GM23338 (cell line): ENCODE measurements around the gene ZNF385B. TPM values are rescaled to one million over a fixed set of nuclear protein-coding genes. Genes with fewer than 3 reads are reported as not detected.

Experiments
- ATAC-seq: fragments of 200-7000 bp; cut with Tn5 transposase; 3 replicates; pipeline ENCODE4 v1.9.1; 2020
- DNase-seq: peaks from one replicate; pipeline ENCODE4 v3.0.0-alpha.2; 2015; ENCODE audit warnings: low spot score
- H2AFZ ChIP-seq: fragments of 200-600 bp; sonication (generic); 2 replicates; pipeline ENCODE4 v1.8.0; 2016; ENCODE audit warnings: antibody characterized with exemption, mild to moderate bottlenecking, moderate library complexity
- H3F3A ChIP-seq: fragments of 200-600 bp; sonication (generic); replicated peaks from 2 replicates; pipeline ENCODE4 v1.8.0; 2017; ENCODE audit warnings: antibody characterized with exemption, mixed run types, low read depth
- H3K27ac ChIP-seq: fragments of 200-600 bp; sonication (generic); 2 replicates; pipeline ENCODE4 v1.6.1; 2016; ENCODE audit warnings: low read depth
- H3K27me3 ChIP-seq: fragments of 200-600 bp; sonication (generic); 2 replicates; pipeline ENCODE4 v1.8.0; 2016; ENCODE audit warnings: mild to moderate bottlenecking, mixed run types, moderate library complexity; ENCODE audit not compliant: insufficient read depth
- H3K36me3 ChIP-seq: fragments of 200-600 bp; sonication (generic); 2 replicates; pipeline ENCODE4 v1.8.0; 2016; ENCODE audit warnings: mild to moderate bottlenecking; ENCODE audit not compliant: insufficient read depth
- H3K4me1 ChIP-seq: fragments of 200-600 bp; sonication (generic); 2 replicates; pipeline ENCODE4 v1.8.0; 2016; ENCODE audit warnings: mild to moderate bottlenecking, moderate library complexity; ENCODE audit not compliant: insufficient read depth
- H3K4me2 ChIP-seq: fragments of 200-600 bp; sonication (generic); 2 replicates; pipeline ENCODE4 v1.7.1; 2017; ENCODE audit warnings: mixed run types
- H3K4me3 ChIP-seq: fragments of 200-600 bp; sonication (generic); 2 replicates; pipeline ENCODE4 v1.6.1; 2016; ENCODE audit warnings: mixed run types
- H3K79me2 ChIP-seq: fragments of 200-600 bp; sonication (generic); replicated peaks from 2 replicates; pipeline ENCODE4 v1.8.0; 2017; ENCODE audit warnings: mild to moderate bottlenecking; ENCODE audit not compliant: insufficient read depth
- H3K9me2 ChIP-seq: fragments of 200-600 bp; sonication (generic); 2 replicates; pipeline ENCODE4 v1.8.0; 2017; ENCODE audit not compliant: insufficient read depth
- H4K20me1 ChIP-seq: fragments of 200-600 bp; sonication (generic); replicated peaks from 2 replicates; pipeline ENCODE4 v1.8.0; 2017; ENCODE audit warnings: mild to moderate bottlenecking; ENCODE audit not compliant: insufficient read depth
- H3K27ac Mint-ChIP-seq: 2 replicates; pipeline ENCODE4 v1.8.0; 2020; ENCODE audit warnings: inconsistent platforms, mild to moderate bottlenecking, moderate library complexity, mixed read lengths
- H3K27me3 Mint-ChIP-seq: 3 replicates; pipeline ENCODE4 v1.8.0; 2022; ENCODE audit warnings: low read depth, mild to moderate bottlenecking, moderate library complexity, mixed read lengths, inconsistent platforms; ENCODE audit not compliant: insufficient read depth, poor library complexity
- H3K36me3 Mint-ChIP-seq: 3 replicates; pipeline ENCODE4 v1.8.0; 2021; ENCODE audit warnings: low read depth, mild to moderate bottlenecking, inconsistent platforms, moderate library complexity, mixed read lengths
- H3K4me1 Mint-ChIP-seq: 3 replicates; pipeline ENCODE4 v1.8.0; 2020; ENCODE audit warnings: mild to moderate bottlenecking, inconsistent platforms, mixed read lengths
- H3K4me3 Mint-ChIP-seq: 3 replicates; pipeline ENCODE4 v1.8.0; 2021; ENCODE audit warnings: moderate library complexity, mild to moderate bottlenecking, inconsistent platforms, mixed read lengths
- H3K9me3 Mint-ChIP-seq: 3 replicates; pipeline ENCODE4 v1.8.0; 2020; ENCODE audit warnings: moderate library complexity, mild to moderate bottlenecking, inconsistent platforms, mixed read lengths
- CREB1 ChIP-seq: fragments of 250-450 bp; sonication (Bioruptor Pico); IDR thresholded peaks from 2 replicates; pipeline ENCODE4 v1.5.0; 2020; ENCODE audit warnings: low read depth, mild to moderate bottlenecking, moderate library complexity
- ETS1 ChIP-seq: IDR thresholded peaks from 2 replicates; pipeline ENCODE4 v1.6.1; 2016; ENCODE audit warnings: antibody characterized with exemption
- EZH2 ChIP-seq: fragments of 200-600 bp; sonication (generic); IDR thresholded peaks from one replicate; pipeline ENCODE4 v1.8.0; 2017; ENCODE audit warnings: antibody characterized with exemption, mild to moderate bottlenecking, low read depth; ENCODE audit not compliant: unreplicated experiment
- EZH2phosphoT487 ChIP-seq: fragments of 200-600 bp; sonication (generic); IDR thresholded peaks from one replicate; pipeline ENCODE4 v1.8.1; 2018; ENCODE audit warnings: antibody characterized with exemption; ENCODE audit not compliant: unreplicated experiment
- JUNB ChIP-seq: IDR thresholded peaks from one replicate; pipeline ENCODE4 v1.6.1; 2016; ENCODE audit warnings: antibody characterized with exemption; ENCODE audit not compliant: unreplicated experiment
- NANOG ChIP-seq: IDR thresholded peaks from 2 replicates; pipeline ENCODE4 v1.6.1; 2016; ENCODE audit warnings: antibody characterized with exemption, borderline replicate concordance
- REST ChIP-seq: IDR thresholded peaks from one replicate; pipeline ENCODE4 v1.6.1; 2018; ENCODE audit warnings: antibody characterized with exemption; ENCODE audit not compliant: unreplicated experiment
- STAT1 ChIP-seq: IDR thresholded peaks from one replicate; pipeline ENCODE4 v1.6.1; 2016; ENCODE audit warnings: antibody characterized with exemption; ENCODE audit not compliant: unreplicated experiment
- ZNF114 ChIP-seq: fragments of 250-450 bp; sonication (Bioruptor Pico); IDR thresholded peaks from 2 replicates; pipeline ENCODE4 v1.5.0; 2020; ENCODE audit warnings: mild to moderate bottlenecking, moderate library complexity
- ZNF331 ChIP-seq: fragments of 250-450 bp; sonication (Bioruptor Pico); IDR thresholded peaks from 2 replicates; pipeline ENCODE4 v1.5.0; 2020; ENCODE audit warnings: low read depth, mild to moderate bottlenecking, moderate library complexity
- ZNF462 ChIP-seq: fragments of 250-450 bp; sonication (Bioruptor Pico); IDR thresholded peaks from 2 replicates; pipeline ENCODE4 v1.5.0; 2020; ENCODE audit warnings: mild to moderate bottlenecking, moderate library complexity
- polyA plus RNA-seq: library from polyadenylated mRNA; unstranded; fragments of >200 nt; fragmentation: Nextera tagmentation; extraction: Ambion mirVana; gene quantifications from 2 replicates; pipeline ENCODE4 v1.2.1, GENCODE V29; 2016
- total RNA-seq: library from RNA; depleted of rRNA; stranded (reverse); fragments of >200 nt; shearing (Covaris generic); gene quantifications from 2 replicates; pipeline ENCODE4 v1.2.3, GENCODE V29; 2014

The ZNF385B gene
- total and polyA plus RNA-seq, 2 experiments from 2014 or later, result 1.5 to 4.6 TPM

GRCh38 chr2:179702912-179703311 is 158.5 kb downstream of the ZNF385B start:
- Histone ChIP-seq H3K4me3 (no peak overlapping the region), H4K20me1 (no peaks in the 10 kb centered on the region), H3K36me3 (no peaks in the 10 kb centered on the region), H3K27me3 (no peaks in the 10 kb centered on the region), H2AFZ (no peak overlapping the region), H3F3A (no peaks in the 10 kb centered on the region), H3K27ac (no peak overlapping the region), H3K4me2 (no peak overlapping the region), H3K79me2 (no peaks in the 10 kb centered on the region), H3K9me2 (no peaks in the 10 kb centered on the region), H3K4me1 (no peaks in the 10 kb centered on the region)
- Mint-ChIP-seq H3K27me3 (no peaks in the 10 kb centered on the region), H3K4me3 (no peak overlapping the region), H3K27ac (no peak overlapping the region), H3K36me3 (no peaks in the 10 kb centered on the region), H3K9me3 (no peaks in the 10 kb centered on the region), H3K4me1 (no peaks in the 10 kb centered on the region)
- no peak for ATAC-seq
- TF ChIP-seq EZH2 (no peak), ETS1 (no peak), NANOG (no peak), ZNF462 (no peak), CREB1 (no peak), ZNF114 (CRISPR knock-in tag) (no peak), STAT1 (no peak), EZH2phosphoT487 (no peak), ZNF331 (CRISPR knock-in tag) (no peak), REST (no peak), JUNB (no peak)
- no peak for DNase-seq
